ENCODE measurements around the gene ROR2.

DNA sequence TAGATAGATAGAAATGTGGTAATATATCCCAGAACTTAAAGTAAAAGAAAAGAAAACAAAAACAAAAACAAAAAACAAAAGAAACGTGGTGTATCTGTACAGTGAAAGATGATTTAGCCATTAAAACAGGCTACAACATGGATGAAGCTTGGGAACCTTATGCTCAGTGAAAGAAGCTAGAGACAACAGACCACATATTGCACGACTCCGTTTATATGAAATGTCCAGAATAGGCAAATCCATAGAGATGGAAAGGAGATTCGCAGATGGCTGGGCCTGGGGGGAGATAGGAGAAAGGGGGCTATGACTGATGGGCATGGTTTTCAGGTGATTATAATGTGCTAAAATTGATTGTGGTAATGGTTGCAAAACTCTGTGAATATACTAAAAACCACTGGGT lies 86.6 kb downstream of the ROR2 start:
- TF ChIP-seq, protein P1, sequence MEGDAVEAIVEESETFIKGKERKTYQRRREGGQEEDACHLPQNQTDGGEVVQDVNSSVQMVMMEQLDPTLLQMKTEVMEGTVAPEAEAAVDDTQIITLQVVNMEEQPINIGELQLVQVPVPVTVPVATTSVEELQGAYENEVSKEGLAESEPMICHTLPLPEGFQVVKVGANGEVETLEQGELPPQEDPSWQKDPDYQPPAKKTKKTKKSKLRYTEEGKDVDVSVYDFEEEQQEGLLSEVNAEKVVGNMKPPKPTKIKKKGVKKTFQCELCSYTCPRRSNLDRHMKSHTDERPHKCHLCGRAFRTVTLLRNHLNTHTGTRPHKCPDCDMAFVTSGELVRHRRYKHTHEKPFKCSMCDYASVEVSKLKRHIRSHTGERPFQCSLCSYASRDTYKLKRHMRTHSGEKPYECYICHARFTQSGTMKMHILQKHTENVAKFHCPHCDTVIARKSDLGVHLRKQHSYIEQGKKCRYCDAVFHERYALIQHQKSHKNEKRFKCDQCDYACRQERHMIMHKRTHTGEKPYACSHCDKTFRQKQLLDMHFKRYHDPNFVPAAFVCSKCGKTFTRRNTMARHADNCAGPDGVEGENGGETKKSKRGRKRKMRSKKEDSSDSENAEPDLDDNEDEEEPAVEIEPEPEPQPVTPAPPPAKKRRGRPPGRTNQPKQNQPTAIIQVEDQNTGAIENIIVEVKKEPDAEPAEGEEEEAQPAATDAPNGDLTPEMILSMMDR (IDR thresholded peaks at IDR 0.05), result no peak
- no peak for TF ChIP-seq ZFX (IDR thresholded peaks at IDR 0.05; ENCODE audit: borderline replicate concordance)

All from 22Rv1 (cell line).